Breast epithelium (tissue), 3 donors: ENCODE data around the gene TIA1.

ENCODE experiments used
- CTCF ChIP-seq, 3 donors: fragments of 450-650 bp; IDR thresholded peaks; one replicate each; pipeline ENCODE4 v1.5.1; 2016 to 2017; ENCODE audit warnings: antibody characterized with exemption in 3 of 3, mild to moderate bottlenecking in 3 of 3, moderate library complexity in 3 of 3
- POLR2A ChIP-seq: fragments of 450-650 bp; IDR thresholded peaks from one replicate; pipeline ENCODE4 v1.6.1; 2016; ENCODE audit warnings: antibody characterized with exemption, mild to moderate bottlenecking, moderate library complexity
- POLR2AphosphoS5 ChIP-seq, 3 donors: sonication (generic); formaldehyde crosslinking; IDR thresholded peaks; one replicate each; pipeline ENCODE4 v1.6.1; 2017; ENCODE audit warnings: antibody characterized with exemption in 3 of 3

DNA sequence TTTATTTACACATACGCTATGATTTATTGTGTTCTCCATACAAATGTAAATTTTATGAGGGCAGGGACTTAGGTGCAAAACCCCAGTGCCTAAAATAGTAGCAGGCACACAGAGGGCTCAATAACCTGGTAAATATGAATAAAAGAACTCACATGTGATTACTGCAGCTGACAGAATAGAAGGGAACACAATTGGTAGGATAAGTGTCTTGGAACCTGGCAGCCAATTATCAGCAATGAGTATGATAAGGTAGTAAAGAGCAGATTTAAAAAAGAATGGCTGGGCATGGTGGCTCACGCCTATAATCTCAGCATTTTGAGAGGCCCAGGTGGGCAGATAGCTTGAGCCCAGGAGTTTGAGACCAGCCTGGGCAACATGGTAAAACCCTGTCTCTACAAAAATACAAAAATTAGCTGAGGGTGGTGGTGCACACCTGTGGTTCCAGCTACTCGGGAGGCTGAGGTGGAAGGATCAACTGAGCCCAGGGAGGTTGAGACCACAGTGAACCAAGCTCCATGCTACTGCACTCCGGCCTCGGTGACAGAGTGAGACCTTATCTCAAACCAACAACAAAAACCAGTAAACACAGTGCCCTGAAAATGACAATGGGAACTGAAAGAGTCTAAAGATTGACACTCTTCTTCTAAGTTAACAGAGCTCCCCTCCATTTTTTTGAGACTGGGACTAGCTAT is 35.2 kb upstream of the TIA1 start:
- TF ChIP-seq CTCF (IDR thresholded peaks at IDR 0.05) (no peak), POLR2A (no peak), POLR2AphosphoS5 (IDR thresholded peaks at IDR 0.05) (no peak)
